Ovary (tissue), 9 donors: ENCODE results near the gene BCL11B. TPM values are rescaled to one million over a fixed set of nuclear protein-coding genes. Genes with fewer than 3 reads are reported as not detected.

Experiments used
- DNase-seq, 5 donors: peaks; one replicate each; pipeline ENCODE4 v3.0.0-alpha.2; 2019 to 2020
- H3K27ac ChIP-seq, 2 donors: fragments of 200-600 bp; one replicate each; pipeline versions ENCODE4 v1.5.1 to v1.8.0; 2019 to 2022
- H3K27me3 ChIP-seq: fragments of 200-600 bp; one replicate; pipeline ENCODE4 v1.8.0; 2022
- H3K36me3 ChIP-seq: fragments of 200-600 bp; sonication (generic); one replicate; pipeline ENCODE4 v1.5.1; 2019
- H3K4me1 ChIP-seq: one replicate; pipeline ENCODE4 v1.8.1; 2013; ENCODE audit warnings: mild to moderate bottlenecking, moderate library complexity; ENCODE audit not compliant: insufficient read depth
- H3K4me3 ChIP-seq: fragments of 200-600 bp; sonication (generic); one replicate; pipeline ENCODE4 v1.5.1; 2017
- H3K9me3 ChIP-seq, 2 donors: fragments of 200-600 bp in 1 of 2; sonication (generic) in 1 of 2; one replicate each; pipeline versions ENCODE4 v1.5.1 to v1.8.1; 2013 to 2019; ENCODE audit warnings: mild to moderate bottlenecking in 1 of 2, moderate library complexity in 1 of 2
- EP300 ChIP-seq: sonication (generic); formaldehyde crosslinking; IDR thresholded peaks from one replicate; pipeline ENCODE4 v1.6.1; 2017; ENCODE audit warnings: antibody characterized with exemption
- POLR2A ChIP-seq: fragments of 450-650 bp; IDR thresholded peaks from one replicate; pipeline ENCODE4 v1.6.1; 2017; ENCODE audit warnings: antibody characterized with exemption, mild to moderate bottlenecking, moderate library complexity
- WGBS, 3 donors: extraction: QIAGEN DNeasy Blood & Tissue Kit in 1 of 3; methylation state at CpG; one replicate each; pipeline versions ENCODE4 v1.1.5 to v1.1.7; 2013 to 2017; 5-methylcytosine and 5-hydroxymethylcytosine counted together
- intact Hi-C, 4 donors: fragments of 100-400 bp; cut with DNase I; formaldehyde crosslinking; loops; one replicate each; pipeline versions ENCODE4 v1.11.0 to v1.15.1; 2022 to 2023
- polyA plus RNA-seq, 2 donors: library from polyadenylated mRNA; stranded (reverse); fragments of 200-250 nt in 1 of 2; fragments of 350-450 nt in 1 of 2; fragmentation: Illumina TruSeq in 1 of 2; extraction: RNeasy Lipid Tissue Mini Kit (QIAGEN cat#74804) in 1 of 2; gene quantifications; one replicate each; pipeline ENCODE4 v1.2.3, GENCODE V29; 2013 to 2014
- total RNA-seq, 7 donors: library from RNA; depleted of rRNA in 2 of 7; stranded (reverse); fragments of >200 nt in 2 of 7; fragmentation: NEBNext Ultra II Directional in 3 of 7; extraction: Animal tissue kit (Norgen Biotek cat#: 25700) in 3 of 7; gene quantifications; one replicate each; pipeline versions ENCODE4 v1.1.0 to v1.2.4, GENCODE V29; 2016 to 2023
- TF ChIP-seq, protein P1 (sequence below), 3 donors: fragments of 450-650 bp in 2 of 3; fragments of 200-600 bp in 1 of 3; IDR thresholded peaks; one replicate each; pipeline versions ENCODE4 v1.5.1 to v1.8.0; 2016 to 2022; ENCODE audit warnings: antibody characterized with exemption in 3 of 3, mild to moderate bottlenecking in 1 of 3
- donor health status: DM: no; HTN: no; CAD: no; lungs with moderate emphysema.
- donor health status: DM: no; HTN: no; CAD: no.
- donor health status: Bipolar disorder and iron deficiency.
- donor health status: DM: yes; HTN: yes; CAD: no.
- donor health status: DM: no; HTN: no; CAD: no.
- donor health status: DM: yes; HTN: yes; CAD: no.

Gene BCL11B
- total and polyA plus RNA-seq, 9 donors = 0.08 to 0.84 (median 0.43) TPM

DNA sequence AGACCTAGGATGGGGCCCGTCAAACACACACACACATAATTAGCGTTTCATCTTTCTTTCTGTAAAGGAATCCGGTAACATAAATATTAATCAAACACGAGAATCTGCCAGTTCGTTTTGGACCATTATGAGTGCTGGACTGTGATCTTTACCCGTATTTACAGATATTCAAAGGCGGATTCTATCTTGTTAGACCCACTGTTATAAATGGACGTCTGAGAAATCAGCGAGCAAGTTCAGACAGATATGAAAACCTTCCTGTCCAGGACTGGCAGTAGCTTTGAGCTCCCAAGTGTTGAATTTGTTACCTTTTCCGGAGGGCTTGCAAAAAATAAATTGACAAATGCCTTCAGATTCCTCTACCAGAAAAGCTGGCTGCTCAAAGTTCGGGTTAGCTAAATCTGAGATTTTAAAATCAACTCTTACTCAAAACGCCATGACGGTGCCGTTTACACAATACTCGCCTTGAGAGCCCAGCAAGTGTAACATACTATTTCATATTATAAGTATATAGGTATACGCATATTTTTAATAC lies 27.6 kb downstream of the BCL11B start:
- no peak for DNase-seq
- Histone ChIP-seq H3K4me1 (peaks cover 2% of the 10 kb centered on the region), H3K4me3 (no peak overlapping the region), H3K36me3 (no peaks in the 10 kb centered on the region), H3K27me3 (no peaks in the 10 kb centered on the region), H3K9me3 (no peaks in the 10 kb centered on the region), H3K27ac (no peak overlapping the region)
- 86 to 88% (median 87%) methylated on average over 16 of the region's 16 CpGs for WGBS, 3 donors
- TF ChIP-seq, protein P1, sequence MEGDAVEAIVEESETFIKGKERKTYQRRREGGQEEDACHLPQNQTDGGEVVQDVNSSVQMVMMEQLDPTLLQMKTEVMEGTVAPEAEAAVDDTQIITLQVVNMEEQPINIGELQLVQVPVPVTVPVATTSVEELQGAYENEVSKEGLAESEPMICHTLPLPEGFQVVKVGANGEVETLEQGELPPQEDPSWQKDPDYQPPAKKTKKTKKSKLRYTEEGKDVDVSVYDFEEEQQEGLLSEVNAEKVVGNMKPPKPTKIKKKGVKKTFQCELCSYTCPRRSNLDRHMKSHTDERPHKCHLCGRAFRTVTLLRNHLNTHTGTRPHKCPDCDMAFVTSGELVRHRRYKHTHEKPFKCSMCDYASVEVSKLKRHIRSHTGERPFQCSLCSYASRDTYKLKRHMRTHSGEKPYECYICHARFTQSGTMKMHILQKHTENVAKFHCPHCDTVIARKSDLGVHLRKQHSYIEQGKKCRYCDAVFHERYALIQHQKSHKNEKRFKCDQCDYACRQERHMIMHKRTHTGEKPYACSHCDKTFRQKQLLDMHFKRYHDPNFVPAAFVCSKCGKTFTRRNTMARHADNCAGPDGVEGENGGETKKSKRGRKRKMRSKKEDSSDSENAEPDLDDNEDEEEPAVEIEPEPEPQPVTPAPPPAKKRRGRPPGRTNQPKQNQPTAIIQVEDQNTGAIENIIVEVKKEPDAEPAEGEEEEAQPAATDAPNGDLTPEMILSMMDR (IDR thresholded peaks at IDR 0.05) = no peak
- TF ChIP-seq POLR2A = no peak
- no peak for TF ChIP-seq EP300
- intact Hi-C loops = no loop called here

DNA sequence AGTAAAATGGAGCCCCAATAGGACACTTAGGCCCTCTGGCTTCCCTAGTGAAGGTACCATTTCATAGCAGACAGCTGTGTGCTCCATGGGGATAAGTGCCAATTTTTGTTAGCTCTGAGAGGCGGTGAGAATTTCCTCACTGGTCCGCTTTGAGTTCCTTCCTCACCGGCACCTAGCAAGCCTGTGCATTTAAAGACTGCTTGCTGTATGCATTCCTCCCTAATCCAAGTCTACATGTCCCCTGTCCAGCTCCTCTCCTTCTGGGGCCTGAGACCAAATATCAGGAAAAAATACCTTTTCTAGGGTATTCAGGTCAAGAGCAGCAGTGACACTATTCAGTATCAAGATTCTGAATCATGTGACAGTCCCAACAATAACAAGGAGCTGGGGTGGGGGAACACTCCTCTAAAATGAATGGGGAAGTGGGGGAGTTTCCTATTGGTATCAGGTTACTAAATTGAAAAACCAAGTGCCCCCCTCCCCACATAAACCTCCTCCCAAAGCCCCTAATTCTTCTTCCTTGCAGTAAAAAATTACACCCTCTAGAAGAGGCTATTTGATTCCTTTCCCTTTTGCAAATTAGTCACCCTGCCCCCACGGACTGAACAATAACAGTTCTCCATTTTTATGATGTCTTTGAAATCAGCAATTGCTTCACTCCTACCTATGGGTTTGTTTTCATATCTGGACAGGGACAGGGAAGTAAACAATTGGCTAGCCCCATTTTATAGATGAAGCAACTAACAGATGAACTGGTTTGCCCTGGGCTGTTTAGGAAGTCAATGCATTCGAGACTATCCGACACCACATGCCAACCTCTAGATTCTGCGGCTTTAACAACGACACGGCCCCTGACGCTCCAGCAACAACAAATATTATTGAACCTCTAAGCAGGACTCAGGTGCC lies 28.9 kb downstream of the BCL11B start:
- TF ChIP-seq POLR2A = no peak
- TF ChIP-seq, protein P1 (IDR thresholded peaks at IDR 0.05) = no peak
- TF ChIP-seq EP300 = no peak
- no peak overlapping the region for H3K27ac ChIP-seq
- H3K9me3 ChIP-seq = no peaks in the 10 kb centered on the region
- peaks cover 2% of the 10 kb centered on the region for H3K4me1 ChIP-seq
- no peak overlapping the region for H3K4me3 ChIP-seq
- intact Hi-C loops = no loop called here
- H3K36me3 ChIP-seq = no peaks in the 10 kb centered on the region
- WGBS, 3 donors = 84 to 87% (median 86%) methylated on average over 10 of the region's 10 CpGs
- DNase-seq = no peak
- no peaks in the 10 kb centered on the region for H3K27me3 ChIP-seq

DNA sequence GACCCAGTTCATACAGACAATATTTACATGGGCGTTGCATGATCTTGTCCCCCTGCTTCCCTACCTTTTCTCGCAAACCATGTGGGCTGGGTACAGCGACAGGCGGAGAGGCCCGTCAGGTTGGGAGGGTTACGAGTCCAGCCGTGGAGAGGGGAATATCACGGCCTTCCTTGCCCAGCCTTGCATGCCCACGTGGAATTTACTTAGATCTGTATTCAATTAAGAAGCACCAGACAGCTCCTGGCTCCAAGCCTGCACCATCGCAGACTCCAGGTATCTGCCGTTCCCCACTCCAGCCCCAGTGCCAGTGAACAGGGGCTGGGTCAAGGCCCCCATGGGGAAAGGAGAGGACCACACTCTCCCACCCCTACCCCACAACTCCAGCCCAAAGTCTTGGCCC lies 29.8 kb downstream of the BCL11B start:
- 80 to 83% (median 81%) methylated on average over 11 of the region's 11 CpGs for WGBS, 3 donors
- Histone ChIP-seq H3K36me3 (no peaks in the 10 kb centered on the region), H3K27ac (no peak overlapping the region), H3K9me3 (no peaks in the 10 kb centered on the region), H3K27me3 (no peaks in the 10 kb centered on the region), H3K4me3 (no peak overlapping the region), H3K4me1 (peaks cover 2% of the 10 kb centered on the region)
- no peak for DNase-seq
- intact Hi-C loops = no loop called here
- TF ChIP-seq POLR2A (no peak), EP300 (no peak)
- TF ChIP-seq, protein P1 (IDR thresholded peaks at IDR 0.05) = no peak

DNA sequence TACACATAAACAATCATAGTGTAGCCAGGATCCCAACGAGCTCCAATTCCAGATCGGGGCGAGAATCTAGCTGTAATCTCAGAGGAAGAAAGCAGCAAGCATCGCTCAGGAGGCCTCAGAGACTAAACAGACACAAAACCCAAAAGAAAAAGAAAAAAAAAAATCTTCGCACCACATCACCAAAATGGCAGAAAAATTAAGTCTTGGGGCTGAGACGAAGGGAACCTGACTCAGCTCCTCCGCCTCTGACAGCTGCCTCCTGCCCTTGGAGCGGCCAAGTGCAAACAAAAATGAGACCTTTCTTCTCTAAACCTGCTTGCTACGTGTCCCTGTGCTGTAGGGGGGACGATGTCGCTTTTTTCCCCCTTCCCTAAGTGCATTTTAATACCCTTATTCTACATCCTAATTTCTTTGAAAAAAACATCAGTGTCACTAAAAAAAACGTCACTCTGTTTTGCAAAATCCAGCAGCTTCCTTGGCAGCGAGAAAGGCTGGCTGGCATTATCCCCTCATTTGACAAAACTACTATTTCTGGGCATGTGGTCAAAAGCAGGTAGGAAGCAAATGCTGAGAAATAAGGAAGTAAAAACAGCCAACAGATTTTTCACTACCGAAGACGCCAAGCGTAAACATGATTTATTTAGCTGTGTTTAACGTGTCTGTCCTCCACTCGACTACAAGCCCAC lies 30.5 kb downstream of the BCL11B start:
- H3K9me3 ChIP-seq = no peaks in the 10 kb centered on the region
- H3K4me3 ChIP-seq = no peak overlapping the region
- intact Hi-C loops = no loop called here

More for the DNA sequence above, 30.5 kb downstream of the BCL11B start:
- Histone ChIP-seq H3K27me3 (no peaks in the 10 kb centered on the region), H3K27ac (no peak overlapping the region), H3K4me1 (peaks cover 2% of the 10 kb centered on the region), H3K36me3 (no peaks in the 10 kb centered on the region)
- TF ChIP-seq EP300 = no peak
- DNase-seq = no peak
- WGBS, 3 donors = 69 to 76% (median 75%) methylated on average over 18 of the region's 18 CpGs
